Colonic mucosa (tissue), 4 donors: ENCODE data around the gene PTPRM. TPM values are rescaled to one million over a fixed set of nuclear protein-coding genes. Genes with fewer than 3 reads are reported as not detected.

ENCODE experiments used
- DNase-seq: peaks from one replicate; pipeline ENCODE4 v3.0.0-alpha.2; 2020
- H3K27ac ChIP-seq: fragments of 200-600 bp; one replicate; pipeline ENCODE4 v1.8.0; 2021
- H3K27me3 ChIP-seq: fragments of 200-600 bp; one replicate; pipeline ENCODE4 v1.8.0; 2021
- H3K36me3 ChIP-seq: fragments of 200-600 bp; one replicate; pipeline ENCODE4 v1.8.0; 2021
- H3K4me1 ChIP-seq: fragments of 200-600 bp; one replicate; pipeline ENCODE4 v1.8.0; 2021; ENCODE audit warnings: mild to moderate bottlenecking
- H3K4me3 ChIP-seq: fragments of 200-600 bp; one replicate; pipeline ENCODE4 v1.8.0; 2021
- H3K9ac ChIP-seq, 2 donors: one replicate each; pipeline ENCODE4 v1.7.0; 2013; ENCODE audit warnings: control low read depth in 2 of 2, low read depth in 2 of 2, low read length in 2 of 2
- H3K9me3 ChIP-seq: fragments of 200-600 bp; one replicate; pipeline ENCODE4 v1.8.0; 2021
- intact Hi-C: fragments of 100-400 bp; cut with DNase I; formaldehyde crosslinking; loops from one replicate; pipeline ENCODE4 v1.14.1; 2022
- total RNA-seq, 2 donors: library from RNA; stranded (reverse); fragmentation: NEBNext Ultra II Directional in 1 of 2; extraction: Animal tissue kit (Norgen Biotek cat#: 25700) in 1 of 2; gene quantifications; one replicate each; pipeline ENCODE4 v1.2.1, GENCODE V29; 2021
- TF ChIP-seq, protein P1 (sequence below): fragments of 200-600 bp; IDR thresholded peaks from one replicate; pipeline ENCODE4 v1.8.0; 2022; ENCODE audit warnings: antibody characterized with exemption, mild to moderate bottlenecking
- donor health status: healthy.
- donor health status: DM: no; HTN: no; CAD: no.
- donor health status: DM: no; HTN: no; CAD: no.

PTPRM gene
- total RNA-seq, 2 donors from 2014 or later: 8.1 to 13.9 TPM

DNA sequence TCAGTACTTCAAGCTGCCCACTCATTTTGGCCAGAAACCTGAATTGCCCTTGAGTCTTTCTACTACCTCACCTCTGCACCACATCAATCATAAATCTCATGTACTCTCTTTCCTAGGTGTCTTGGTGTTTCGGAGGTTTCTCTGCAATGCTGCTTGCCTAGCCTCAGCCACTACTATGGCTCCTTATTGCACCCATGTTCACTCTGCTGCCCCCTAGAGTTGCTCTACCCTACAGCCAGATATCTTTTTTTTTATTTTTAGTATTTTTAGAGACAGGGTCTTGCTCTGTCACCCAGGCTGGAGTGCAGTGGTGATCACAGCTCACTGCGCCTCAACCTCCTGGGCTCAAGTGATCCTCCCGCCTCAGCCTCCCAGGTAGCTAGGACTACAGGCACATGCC, 413.0 kb downstream of the PTPRM start:
- H3K36me3 ChIP-seq: no peaks in the 10 kb centered on the region
- no peak overlapping the region for H3K9ac ChIP-seq
- no peak for DNase-seq
- no peaks in the 10 kb centered on the region for H3K27me3 ChIP-seq
- intact Hi-C loops: no loop called here
- TF ChIP-seq, protein P1, sequence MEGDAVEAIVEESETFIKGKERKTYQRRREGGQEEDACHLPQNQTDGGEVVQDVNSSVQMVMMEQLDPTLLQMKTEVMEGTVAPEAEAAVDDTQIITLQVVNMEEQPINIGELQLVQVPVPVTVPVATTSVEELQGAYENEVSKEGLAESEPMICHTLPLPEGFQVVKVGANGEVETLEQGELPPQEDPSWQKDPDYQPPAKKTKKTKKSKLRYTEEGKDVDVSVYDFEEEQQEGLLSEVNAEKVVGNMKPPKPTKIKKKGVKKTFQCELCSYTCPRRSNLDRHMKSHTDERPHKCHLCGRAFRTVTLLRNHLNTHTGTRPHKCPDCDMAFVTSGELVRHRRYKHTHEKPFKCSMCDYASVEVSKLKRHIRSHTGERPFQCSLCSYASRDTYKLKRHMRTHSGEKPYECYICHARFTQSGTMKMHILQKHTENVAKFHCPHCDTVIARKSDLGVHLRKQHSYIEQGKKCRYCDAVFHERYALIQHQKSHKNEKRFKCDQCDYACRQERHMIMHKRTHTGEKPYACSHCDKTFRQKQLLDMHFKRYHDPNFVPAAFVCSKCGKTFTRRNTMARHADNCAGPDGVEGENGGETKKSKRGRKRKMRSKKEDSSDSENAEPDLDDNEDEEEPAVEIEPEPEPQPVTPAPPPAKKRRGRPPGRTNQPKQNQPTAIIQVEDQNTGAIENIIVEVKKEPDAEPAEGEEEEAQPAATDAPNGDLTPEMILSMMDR: no peak
- H3K4me3 ChIP-seq: no peak overlapping the region
- H3K27ac ChIP-seq: no peak overlapping the region
- H3K4me1 ChIP-seq: no peaks in the 10 kb centered on the region
- no peaks in the 10 kb centered on the region for H3K9me3 ChIP-seq

DNA sequence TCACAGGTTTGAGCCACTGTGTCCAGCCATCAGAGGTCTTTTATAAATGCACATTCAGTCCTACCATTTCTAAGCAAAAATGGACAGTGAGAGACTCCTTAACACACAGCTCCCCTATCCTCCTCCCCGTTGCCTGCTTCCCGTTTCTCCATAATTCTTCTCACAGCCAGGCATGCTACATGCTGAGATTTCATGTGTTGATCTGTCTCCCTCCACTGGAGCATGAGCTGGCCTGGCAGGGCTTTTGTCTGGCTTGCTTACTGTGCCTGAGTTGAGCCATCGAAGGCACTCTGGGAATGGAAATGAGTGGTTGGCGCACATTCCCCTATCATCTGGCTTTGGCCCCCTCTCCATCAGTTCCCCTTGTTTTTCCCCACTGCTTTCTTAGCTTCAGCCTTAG, 413.5 kb downstream of the PTPRM start:
- intact Hi-C loops: no loop called here
- DNase-seq: no peak
- no peak overlapping the region for H3K4me3 ChIP-seq
- H3K27me3 ChIP-seq: no peaks in the 10 kb centered on the region
- H3K27ac ChIP-seq: no peak overlapping the region
- H3K9ac ChIP-seq: no peak overlapping the region
- H3K36me3 ChIP-seq: no peaks in the 10 kb centered on the region
- TF ChIP-seq, protein P1: no peak
- H3K4me1 ChIP-seq: no peaks in the 10 kb centered on the region
- no peaks in the 10 kb centered on the region for H3K9me3 ChIP-seq

DNA sequence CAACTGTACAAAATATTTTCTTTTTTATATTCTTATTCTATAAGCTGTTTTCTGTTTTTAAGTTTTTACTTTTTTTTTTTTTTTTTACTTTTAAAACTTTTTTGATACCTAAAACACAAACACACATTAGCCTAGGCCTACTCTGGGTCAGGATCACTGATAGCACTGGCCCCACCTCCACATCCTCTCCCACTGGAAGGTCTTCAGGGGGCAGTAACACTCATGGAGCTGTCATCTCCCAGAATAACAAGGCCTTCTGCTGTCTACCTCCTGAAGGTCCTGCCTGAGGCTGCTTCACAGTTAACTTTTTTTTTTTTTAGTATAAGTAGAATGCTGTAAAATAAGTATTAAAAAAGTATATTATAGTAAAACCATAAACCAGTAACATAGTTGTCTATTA, 415.1 kb downstream of the PTPRM start:
- no peak overlapping the region for H3K9ac ChIP-seq
- H3K9me3 ChIP-seq: no peaks in the 10 kb centered on the region
- DNase-seq: no peak
- no peaks in the 10 kb centered on the region for H3K4me1 ChIP-seq
- no peak overlapping the region for H3K4me3 ChIP-seq
- intact Hi-C loops: no loop called here
- no peaks in the 10 kb centered on the region for H3K36me3 ChIP-seq
- H3K27me3 ChIP-seq: no peaks in the 10 kb centered on the region
- TF ChIP-seq, protein P1: no peak
- H3K27ac ChIP-seq: no peak overlapping the region

DNA sequence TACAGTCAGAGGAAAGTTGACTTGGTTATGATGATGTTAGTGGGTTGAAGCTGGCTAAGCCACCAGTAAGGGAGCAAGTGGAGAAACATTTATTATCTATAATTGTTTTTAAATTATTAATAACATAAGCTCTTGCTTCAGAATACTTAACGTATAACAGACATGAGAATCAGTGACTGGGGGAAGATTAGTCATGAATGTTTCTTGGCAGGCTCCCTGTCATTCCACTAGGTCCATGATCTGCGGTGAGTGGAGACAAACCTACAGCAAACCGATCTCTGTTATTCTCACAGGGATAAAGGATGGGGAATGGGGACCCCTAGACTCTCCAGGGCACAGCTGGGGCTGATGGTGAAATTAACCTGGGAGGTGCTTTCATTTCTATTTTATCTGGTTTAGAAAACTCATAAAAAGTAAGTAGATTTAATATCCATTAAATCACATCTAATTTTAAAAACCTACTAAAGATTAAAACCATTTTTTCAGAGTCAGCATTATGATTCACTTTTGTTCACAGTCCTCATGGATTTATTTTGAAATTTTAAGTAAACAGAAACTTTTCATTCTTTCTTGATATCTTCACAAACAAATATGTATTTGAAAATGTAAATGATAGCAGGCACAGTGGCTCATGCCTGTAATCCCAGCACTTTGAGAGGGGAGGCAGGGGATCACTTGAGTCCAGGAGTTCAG, 420.3 kb downstream of the PTPRM start:
- Histone ChIP-seq H3K9ac (no peak overlapping the region), H3K9me3 (no peaks in the 10 kb centered on the region), H3K36me3 (no peaks in the 10 kb centered on the region), H3K4me1 (no peaks in the 10 kb centered on the region), H3K4me3 (no peak overlapping the region), H3K27ac (no peak overlapping the region), H3K27me3 (no peaks in the 10 kb centered on the region)
- intact Hi-C loops: no loop called here
- TF ChIP-seq, protein P1: no peak
- no peak for DNase-seq

DNA sequence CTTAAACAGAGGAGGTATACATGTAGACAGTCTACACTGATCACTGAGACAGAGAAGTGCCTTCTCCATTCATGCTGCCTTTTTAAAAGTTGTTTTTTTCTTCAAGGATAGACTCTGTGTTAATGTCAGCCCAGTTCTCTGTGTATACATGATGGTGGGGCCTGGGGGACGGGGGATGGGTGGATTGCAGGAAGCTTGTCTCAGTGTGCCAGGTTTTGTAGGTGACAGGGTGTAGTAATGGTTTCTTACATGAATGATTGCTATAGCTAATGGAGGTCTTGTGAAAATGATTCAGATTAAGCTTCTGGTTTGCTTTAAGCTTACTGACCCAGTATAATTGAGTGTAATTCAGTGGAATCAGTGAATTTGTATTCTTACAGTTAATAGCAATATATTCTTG, 423.6 kb downstream of the PTPRM start:
- H3K9ac ChIP-seq: no peak overlapping the region

More for the DNA sequence above, 423.6 kb downstream of the PTPRM start:
- TF ChIP-seq, protein P1: no peak
- no peaks in the 10 kb centered on the region for H3K36me3 ChIP-seq
- intact Hi-C loops: no loop called here
- no peaks in the 10 kb centered on the region for H3K27me3 ChIP-seq
- no peaks in the 10 kb centered on the region for H3K4me1 ChIP-seq
- H3K27ac ChIP-seq: no peak overlapping the region
- DNase-seq: no peak
- no peak overlapping the region for H3K4me3 ChIP-seq
- H3K9me3 ChIP-seq: no peaks in the 10 kb centered on the region
